NB4 (cell line): ENCODE measurements around the gene CES4A.

Experiments
- DNase-seq: peaks from one replicate; pipeline ENCODE4 v3.0.0; 2010; ENCODE audit warnings: low read depth
- H3K4me3 ChIP-seq: one replicate; pipeline ENCODE4 v1.5.1; 2011; ENCODE audit warnings: mild to moderate bottlenecking, low read depth, low read length, moderate library complexity
- CTCF ChIP-seq: IDR thresholded peaks from one replicate; pipeline ENCODE4 v1.5.1; 2012; ENCODE audit warnings: low read depth, low read length
- MAX ChIP-seq: IDR thresholded peaks from 2 replicates; pipeline ENCODE4 v1.6.1; 2011; ENCODE audit warnings: low read depth, low read length
- MYC ChIP-seq: IDR thresholded peaks from 2 replicates; pipeline ENCODE4 v1.6.1; 2011; ENCODE audit warnings: low read depth, low read length
- POLR2A ChIP-seq: IDR thresholded peaks from 2 replicates; pipeline ENCODE4 v1.6.1; 2011; ENCODE audit warnings: mild to moderate bottlenecking; ENCODE audit not compliant: insufficient read length; ENCODE audit errors: extremely low read depth

The CES4A gene

GRCh38 chr16:66975302-66975893 lies 13.0 kb upstream of the CES4A start:
- DNase-seq, result no peak
- H3K4me3 ChIP-seq, result no peak overlapping the region
- TF ChIP-seq POLR2A (no peak), MAX (no peak), MYC (no peak), CTCF (no peak)

GRCh38 chr16:66976746-66977145 lies 11.6 kb upstream of the CES4A start:
- DNase-seq, result no peak
- H3K4me3 ChIP-seq, result no peak overlapping the region
- no peak for TF ChIP-seq MYC
- no peak for TF ChIP-seq CTCF
- TF ChIP-seq MAX, result no peak
- TF ChIP-seq POLR2A, result no peak

- TF ChIP-seq CTCF, result peak; percentile 93
- no peak for TF ChIP-seq POLR2A
- 0 out of 2 replicates have a peak, but pooled peaks have one; percentile 10 for TF ChIP-seq MAX
- no peak for TF ChIP-seq MYC
Measured at GRCh38 chr16:66977341-66978113, 10.9 kb upstream of the CES4A start.

GRCh38 chr16:66979011-66979717 lies 9.2 kb upstream of the CES4A start:
- no peak overlapping the region for H3K4me3 ChIP-seq
- peak; percentile 37 for DNase-seq
- TF ChIP-seq CTCF (no peak), MYC (no peak), MAX (no peak), POLR2A (no peak)

More at GRCh38 chr16:66977341-66978113, 10.9 kb upstream of the CES4A start:
- no peak overlapping the region for H3K4me3 ChIP-seq
- DNase-seq, result peak; percentile 87

- no peak for DNase-seq
- H3K4me3 ChIP-seq, result no peak overlapping the region
- TF ChIP-seq POLR2A, result no peak
- no peak for TF ChIP-seq MAX
- TF ChIP-seq CTCF, result no peak
- TF ChIP-seq MYC, result no peak
Measured at GRCh38 chr16:66983033-66983432, 5.4 kb upstream of the CES4A start.
